PFSK-1 (cell line): Measurements from ENCODE around the gene ARFGAP2.

Experiments
- FOXP2 ChIP-seq: optimal IDR thresholded peaks from 2 replicates; pipeline ENCODE3; 2011; ENCODE audit warnings: borderline replicate concordance, control low read depth, inconsistent platforms; ENCODE audit not compliant: insufficient read depth; ENCODE audit errors: extremely low read length, extremely low read depth
- POLR2AphosphoS5 ChIP-seq: IDR thresholded peaks from 2 replicates; pipeline ENCODE4 v1.6.1; 2012; ENCODE audit warnings: low read depth, mild to moderate bottlenecking, control low read depth, low read length, moderate library complexity
- REST ChIP-seq, 2 experiments: IDR thresholded peaks; 2 replicates each; pipeline versions ENCODE4 v1.6.1 to v1.8.0; 2011 to 2012; ENCODE audit warnings: low read depth in 2 of 2, low read length in 2 of 2, control low read depth in 1 of 2, inconsistent platforms in 1 of 2, mild to moderate bottlenecking in 1 of 2, moderate library complexity in 1 of 2; ENCODE audit not compliant: insufficient read depth in 1 of 2
- SIN3A ChIP-seq: IDR thresholded peaks from 2 replicates; pipeline ENCODE4 v1.6.1; 2012; ENCODE audit warnings: mild to moderate bottlenecking, low read length, moderate library complexity, borderline replicate concordance; ENCODE audit not compliant: insufficient read depth
- TAF1 ChIP-seq: IDR thresholded peaks from 2 replicates; pipeline ENCODE4 v1.6.1; 2012; ENCODE audit warnings: low read length, control low read depth, borderline replicate concordance; ENCODE audit not compliant: insufficient read depth

The ARFGAP2 gene

DNA sequence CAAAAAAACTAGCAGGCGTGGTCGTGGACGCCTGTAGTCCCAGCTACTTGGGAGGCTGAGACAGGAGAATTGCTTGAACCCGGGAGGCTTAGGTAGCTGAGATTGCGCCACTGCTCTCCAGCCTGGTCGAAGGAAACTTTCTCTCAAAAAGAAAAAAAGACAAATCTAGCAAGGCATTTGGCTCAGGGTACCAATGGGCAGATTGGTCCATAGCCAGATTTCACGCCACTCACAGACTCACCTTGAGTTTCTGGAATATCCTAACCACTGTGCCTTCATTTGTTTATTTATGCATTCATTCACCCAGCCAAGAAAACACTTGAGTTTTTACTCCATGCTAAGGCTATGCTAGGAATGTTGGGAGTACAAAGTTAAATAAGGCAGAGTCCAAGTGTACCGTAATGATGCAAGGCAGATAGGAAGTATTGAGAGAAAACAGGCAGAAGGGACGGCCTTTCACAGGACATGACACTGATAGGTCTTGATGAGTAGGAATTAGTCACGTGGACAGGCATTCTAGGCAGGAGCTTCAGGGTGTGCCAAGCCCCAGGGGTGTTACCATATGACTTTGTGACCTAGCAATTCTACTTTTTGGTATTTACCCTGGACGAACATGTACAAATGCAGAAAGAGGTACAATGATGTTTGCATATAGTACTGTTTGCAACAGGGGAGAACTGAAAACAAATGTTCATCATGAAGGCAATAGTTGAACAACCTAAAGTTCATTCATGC lies 12.6 kb upstream of the ARFGAP2 start:
- TF ChIP-seq REST (IDR thresholded peaks at IDR 0.05; ENCODE audit: insufficient read depth in 1 of 2, low read depth in 2 of 2, low read length in 2 of 2): no peak
- TF ChIP-seq POLR2AphosphoS5: no peak
- TF ChIP-seq FOXP2: no peak
- no peak for TF ChIP-seq SIN3A
- no peak for TF ChIP-seq TAF1

- TF ChIP-seq SIN3A (no peak), POLR2AphosphoS5 (no peak)
Measured at GRCh38 chr11:47188259-47188658, 11.6 kb upstream of the ARFGAP2 start.

DNA sequence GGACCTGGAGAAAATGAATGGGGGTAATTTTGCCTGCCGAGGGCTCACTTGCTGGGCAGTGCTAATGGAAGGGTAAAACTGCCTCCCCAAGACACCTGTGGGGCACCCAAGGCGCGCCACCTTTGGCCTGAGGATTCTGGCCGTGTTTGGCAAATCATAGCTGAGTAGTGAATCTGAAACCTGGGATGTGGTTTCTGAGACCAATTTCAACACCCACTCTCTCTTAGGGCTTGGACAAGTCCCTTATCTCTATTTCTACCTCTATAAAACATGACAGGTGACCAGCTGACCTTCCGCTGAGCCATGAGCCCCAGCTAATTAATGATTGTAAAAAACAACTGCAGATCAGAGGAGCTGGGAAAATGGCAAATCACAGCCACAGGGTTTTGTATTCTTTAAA lies 11.0 kb upstream of the ARFGAP2 start:
- no peak for TF ChIP-seq SIN3A
- no peak for TF ChIP-seq FOXP2
- TF ChIP-seq TAF1: no peak
- TF ChIP-seq REST (IDR thresholded peaks at IDR 0.05; ENCODE audit: insufficient read depth in 1 of 2, low read depth in 2 of 2, low read length in 2 of 2): no peak
- no peak for TF ChIP-seq POLR2AphosphoS5

DNA sequence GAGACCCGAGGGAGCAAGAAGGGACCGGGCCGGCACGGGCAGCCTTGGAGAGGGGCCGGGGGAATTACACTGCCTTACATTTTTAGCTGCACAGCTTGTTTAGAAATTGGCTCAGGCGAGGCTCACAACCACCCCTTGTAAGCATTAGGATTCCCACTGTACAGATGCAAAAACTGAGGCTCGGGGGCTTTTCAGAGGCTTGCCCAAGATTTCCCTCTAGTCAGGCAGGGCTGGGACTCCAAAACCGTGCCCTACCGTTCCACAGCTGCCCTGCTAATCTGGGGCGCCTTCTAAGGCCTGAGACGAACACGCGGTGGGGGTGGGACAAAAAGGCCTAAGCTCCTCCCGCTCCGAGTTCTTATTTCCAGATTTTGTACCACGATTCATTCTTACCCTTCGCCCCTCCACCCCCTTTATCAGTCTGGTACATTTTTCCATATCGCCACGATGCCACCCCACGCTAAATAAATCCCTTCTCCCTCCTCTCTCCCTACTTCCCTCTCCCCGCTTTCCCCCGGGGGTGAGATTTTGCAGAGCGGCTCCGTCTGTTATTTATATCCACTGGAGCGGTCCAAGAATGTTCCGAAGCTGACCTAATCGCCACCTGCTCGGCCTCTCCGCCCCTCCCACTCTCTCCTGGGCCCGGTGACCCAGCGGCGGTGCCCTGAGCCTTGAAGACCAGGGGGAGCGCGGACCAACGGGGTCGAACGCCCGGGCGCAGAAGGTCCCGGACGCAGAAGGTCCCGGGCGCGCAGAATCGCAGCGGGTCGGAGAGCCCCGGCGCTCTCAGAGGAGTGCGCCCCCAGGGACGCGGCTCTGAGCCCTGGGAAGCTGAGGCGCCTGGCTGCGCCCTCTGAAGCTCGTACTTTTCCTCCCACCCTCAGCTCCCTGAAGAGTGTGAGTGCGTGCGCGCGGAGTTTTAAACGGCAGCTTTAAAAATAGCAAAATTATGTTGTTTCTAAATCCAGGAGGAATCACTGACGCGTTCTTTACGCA lies 10.3 kb upstream of the ARFGAP2 start:
- no peak for TF ChIP-seq FOXP2

DNA sequence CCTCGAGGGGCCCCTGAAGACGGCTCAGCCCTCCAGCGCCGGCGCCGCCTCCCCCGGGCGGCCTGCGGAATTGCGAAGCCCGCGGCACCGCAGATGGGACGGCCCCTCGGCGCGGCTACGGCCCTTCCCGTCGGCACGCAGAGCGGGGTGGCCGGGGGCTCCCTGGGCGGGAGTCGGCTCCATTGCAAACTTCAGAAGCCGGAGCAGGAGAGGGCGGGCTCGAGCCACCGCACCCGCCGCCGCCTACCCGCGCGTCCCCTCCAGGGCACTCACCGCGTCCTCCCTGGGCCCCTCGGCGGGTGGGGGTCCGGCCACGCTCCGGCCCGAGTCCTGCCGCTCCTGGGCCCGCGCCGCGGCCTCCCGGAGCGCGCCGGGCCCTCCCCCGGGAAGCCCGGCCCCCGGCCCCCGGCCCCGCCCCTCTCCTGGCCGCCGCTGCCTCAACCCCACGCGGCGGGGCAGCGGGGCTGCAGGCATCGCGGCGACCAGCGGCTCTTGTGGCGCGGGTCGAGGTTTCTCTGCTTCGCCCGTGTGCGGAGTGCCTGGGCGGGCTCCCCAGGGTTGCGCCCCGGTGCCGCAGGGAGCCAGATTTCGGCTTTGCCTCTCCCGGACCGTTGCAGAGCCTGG lies 9.5 kb upstream of the ARFGAP2 start, which contains the start of gene PACSIN3:
Gene PACSIN3, minus strand, starts transcription at position 359 of the 624 bp plus-strand sequence. CDS start 3,707 bp downstream, outside the sequence.
- no peak for TF ChIP-seq FOXP2
- no peak for TF ChIP-seq SIN3A
- TF ChIP-seq POLR2AphosphoS5: no peak
- TF ChIP-seq TAF1: no peak
- TF ChIP-seq REST (IDR thresholded peaks at IDR 0.05; ENCODE audit: insufficient read depth in 1 of 2, low read depth in 2 of 2, low read length in 2 of 2): no peak
